HL-60/S4 treated with retinoic acid at 250 ng/mL for 4 days and 3 days (cell line): ENCODE measurements around the gene MPZL3.

Source experiments
- in situ Hi-C: fragments of 300-500 bp; cut with MboI; formaldehyde crosslinking; loops from 2 replicates; pipeline ENCODE4 v1.7.0; 2022; ENCODE audit warnings: low sequenced_read_pairs

The MPZL3 gene

DNA sequence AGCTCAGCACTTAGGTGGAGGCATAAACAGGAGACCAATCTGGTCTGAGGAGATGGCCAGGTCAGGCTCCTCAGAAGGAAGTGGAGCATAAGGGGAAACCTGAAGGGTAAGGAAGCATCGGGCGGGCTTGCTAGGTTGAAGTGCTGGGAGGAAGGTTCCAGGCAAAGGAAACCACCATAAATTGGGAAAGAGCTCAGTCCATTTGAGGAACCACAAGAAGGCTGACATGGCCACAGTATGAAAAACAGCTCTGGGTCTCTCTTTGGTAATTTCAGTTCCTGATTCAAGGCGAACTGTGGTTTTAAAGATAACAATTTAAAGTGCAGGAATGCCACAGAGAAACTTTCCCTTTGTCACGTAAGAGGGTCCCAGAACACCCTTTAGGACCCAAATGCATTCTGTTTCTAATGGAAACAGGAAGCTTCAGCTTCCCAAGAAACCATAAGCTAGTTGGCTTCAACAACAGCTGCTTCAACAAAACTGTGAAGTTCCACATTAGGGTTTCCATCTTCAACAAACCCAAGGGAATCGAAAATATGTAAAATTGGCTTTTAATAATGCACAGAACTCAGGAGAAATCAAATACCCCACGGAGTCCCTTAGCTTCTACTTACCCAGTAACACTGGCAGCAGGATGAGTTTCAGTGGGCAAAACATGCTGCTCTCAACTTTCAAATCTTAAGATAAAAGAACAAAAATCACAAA is 37.8 kb downstream of the MPZL3 start:
- in situ Hi-C loops: no loop called here

DNA sequence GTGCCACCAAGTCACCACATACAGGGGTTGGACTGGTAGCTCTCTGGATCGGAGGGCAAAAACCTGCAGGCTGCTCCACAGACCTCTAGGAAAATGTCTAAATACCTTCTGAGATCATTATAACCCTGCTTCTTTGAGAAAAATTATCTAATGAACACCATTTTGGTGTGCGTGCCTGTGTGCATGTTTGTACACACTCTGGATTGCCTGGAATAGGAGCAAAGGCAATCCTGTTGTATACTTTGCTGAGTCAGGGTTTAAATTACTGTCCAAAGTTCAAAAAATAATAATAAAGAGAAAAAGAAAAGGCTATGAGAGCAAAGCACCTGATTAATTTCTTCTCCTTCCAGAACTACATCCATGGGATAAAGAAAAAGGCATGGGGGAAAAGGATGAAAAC is 38.4 kb downstream of the MPZL3 start:
- in situ Hi-C loops: no loop called here

DNA sequence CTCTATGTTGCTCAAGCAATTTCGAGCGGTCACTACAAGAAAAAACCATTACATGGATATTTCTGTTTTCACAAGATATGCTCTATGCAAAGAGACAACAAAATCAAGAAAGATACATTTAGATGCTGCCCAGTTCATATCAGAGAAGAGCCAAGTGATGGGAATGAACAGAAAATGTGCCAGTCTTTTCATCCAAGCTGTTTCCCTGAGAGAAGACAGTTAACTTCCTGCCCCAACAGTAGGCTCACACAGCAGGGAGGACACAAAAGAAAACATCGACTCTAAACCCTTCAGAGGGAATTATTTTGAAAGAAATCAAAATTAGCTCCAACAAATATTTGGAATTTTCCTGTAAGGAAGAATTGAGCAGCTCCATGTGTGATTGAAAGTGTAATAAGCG is 39.0 kb downstream of the MPZL3 start:
- in situ Hi-C loops: no loop called here

DNA sequence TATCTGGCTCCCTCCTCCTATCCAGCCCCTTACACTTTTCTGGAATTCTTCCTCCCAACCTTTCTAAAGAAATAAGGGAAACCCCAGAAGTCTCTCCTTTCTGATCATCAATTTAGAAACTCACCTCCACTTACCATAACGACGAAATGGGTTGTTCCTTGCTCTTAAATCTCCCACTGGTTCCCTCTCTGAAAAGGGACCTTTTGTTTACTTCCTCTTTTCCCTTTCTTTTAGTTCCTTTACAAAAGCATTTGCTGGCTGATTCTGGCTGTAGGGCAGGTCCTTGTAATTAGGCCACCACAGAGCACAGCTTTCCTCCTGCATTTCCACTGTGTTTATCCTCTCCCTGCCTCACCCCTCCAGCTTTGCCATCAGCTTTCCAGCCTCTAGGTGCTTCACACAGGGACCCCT is 39.4 kb downstream of the MPZL3 start:
- in situ Hi-C loops: no loop called here

DNA sequence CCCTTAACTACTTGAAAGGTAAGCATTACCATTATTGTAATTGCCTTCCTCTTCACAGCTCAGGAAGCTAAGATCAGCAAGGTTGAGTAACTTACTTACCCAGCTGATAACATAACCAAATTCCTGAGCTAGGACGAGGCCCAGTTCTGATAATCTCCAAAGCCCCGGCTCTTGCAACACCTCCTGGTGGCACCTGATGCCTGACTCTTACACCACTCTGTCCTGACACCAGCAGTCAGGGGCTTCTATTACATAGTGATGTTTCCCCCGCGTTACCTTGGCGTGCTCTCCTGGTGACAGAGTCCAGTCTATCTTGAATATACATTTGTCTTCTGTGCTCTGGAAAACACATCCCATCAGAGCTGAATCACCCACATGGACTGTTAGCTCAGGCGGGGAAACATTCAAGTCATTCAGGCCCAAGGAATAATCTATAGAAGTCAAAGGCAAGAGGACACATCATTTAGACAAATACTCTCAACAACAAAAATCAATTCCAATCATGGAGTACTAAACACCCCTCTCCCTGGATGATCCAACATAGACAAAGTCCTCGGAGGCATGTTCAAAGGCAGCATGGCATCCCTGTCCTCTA is 39.9 kb downstream of the MPZL3 start:
- in situ Hi-C loops: no loop called here

DNA sequence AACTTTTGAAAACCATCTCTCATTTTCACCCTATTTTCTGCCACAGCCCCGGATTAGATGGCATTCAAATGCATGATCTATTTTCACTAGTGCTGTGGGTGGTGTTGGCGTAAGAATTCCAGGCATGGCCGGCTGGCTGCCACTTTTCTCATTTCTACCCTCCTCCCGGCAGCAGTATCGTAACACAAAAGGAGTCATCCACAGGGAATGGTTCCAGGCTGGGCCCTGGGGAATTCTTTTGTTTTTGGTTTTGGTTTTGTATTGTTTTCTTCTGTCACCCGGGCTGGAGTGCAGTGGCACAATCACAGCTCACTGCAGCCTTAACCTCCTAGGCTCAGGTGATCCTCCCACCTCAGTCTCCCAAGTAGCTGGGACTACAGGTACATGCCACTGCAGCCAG is 41.2 kb downstream of the MPZL3 start:
- in situ Hi-C loops: no loop called here

DNA sequence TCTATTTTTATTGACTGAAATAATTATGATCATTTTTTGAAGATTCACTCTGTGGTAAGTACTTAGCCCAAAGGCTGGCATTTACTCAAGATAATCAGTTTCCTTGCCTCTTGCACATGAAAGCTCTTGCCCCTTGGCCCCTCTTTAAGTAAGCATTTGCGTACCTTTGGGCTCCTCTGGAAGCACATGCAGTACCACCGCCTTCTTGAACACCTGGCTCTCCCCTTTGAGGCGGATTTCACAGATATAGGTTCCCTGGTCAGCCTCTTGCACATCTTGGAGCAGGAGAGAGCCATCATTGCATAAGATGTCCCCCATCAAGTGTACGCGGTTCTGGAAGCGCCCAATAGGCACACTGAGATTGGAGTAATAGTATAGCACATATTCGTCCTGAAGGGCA is 41.8 kb downstream of the MPZL3 start:
- in situ Hi-C loops: no loop called here

DNA sequence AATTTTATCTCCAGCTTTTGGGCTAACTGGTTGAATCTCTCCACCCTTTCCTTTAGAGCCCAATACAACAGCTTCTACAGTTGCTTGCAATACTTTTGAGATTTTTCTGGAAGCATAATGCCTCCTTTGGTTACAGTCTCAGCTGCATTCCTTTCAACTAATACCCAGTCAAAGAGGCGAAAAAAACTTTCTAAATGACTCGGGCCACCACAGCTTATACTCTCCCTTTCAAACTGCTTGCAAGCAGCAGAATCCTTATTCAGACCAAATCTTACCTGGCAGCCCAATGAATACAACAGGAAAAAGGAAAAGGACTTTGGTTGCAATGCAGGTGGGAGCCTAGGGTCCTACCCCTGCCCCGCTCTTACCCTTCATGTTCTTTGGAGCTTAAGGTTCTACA is 43.1 kb downstream of the MPZL3 start:
- in situ Hi-C loops: loop anchor here (10.0 kb wide), 1 partner anchor 146 kb away; the partner anchor contains the start of gene UBE4A

DNA sequence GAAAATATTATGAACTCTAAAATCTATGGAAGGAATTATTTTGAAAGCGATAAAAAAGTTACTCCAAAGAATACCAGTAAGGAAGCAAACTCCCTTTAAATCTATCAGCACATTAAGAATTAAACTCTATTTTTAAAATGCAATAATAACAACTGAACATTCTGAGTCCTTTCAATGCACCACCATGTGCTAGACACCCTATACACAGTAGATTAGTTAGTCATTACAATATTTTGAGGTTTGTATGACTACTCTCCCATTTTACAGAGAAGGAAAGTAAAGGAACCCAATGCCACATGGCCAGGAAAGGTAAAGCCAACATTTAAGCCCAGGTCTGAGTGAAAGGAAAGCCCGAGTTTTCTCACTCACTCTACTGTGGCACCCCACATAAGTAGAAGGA is 45.1 kb downstream of the MPZL3 start:
- in situ Hi-C loops: loop anchor here (10.0 kb wide), 1 partner anchor 148 kb away; the partner anchor contains the start of gene UBE4A

DNA sequence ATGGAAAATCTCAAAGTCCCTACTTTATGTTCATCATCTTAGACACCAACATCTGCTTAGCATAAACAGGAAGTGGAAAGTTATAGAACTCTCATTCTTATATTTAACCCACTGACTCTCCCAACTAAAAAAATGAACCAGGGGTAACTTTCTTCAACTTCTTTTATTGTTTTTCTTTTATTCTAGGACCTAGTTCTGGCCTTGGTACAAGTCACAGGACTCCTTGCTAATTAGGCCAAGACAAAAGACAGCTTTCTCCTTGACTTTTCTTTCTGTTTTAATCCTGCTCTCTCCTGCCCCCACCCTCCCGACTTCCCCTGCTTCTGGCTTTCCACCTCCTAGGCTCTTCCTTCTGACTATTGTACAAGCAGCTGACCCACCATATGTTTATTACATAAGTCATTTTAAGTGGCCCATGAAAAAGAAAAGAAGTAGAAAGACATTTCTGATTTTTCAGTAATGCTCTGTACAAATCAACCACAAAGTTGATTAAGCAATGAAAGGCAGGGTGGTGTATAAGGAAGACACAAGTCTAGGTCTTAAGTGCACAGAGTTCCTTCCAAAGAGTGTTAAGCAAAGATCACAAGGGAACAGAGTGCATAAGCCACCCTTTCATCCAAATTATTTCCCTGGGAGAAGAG is 45.7 kb downstream of the MPZL3 start:
- in situ Hi-C loops: loop anchor here (10.0 kb wide), 1 partner anchor 148 kb away; the partner anchor contains the start of gene UBE4A

DNA sequence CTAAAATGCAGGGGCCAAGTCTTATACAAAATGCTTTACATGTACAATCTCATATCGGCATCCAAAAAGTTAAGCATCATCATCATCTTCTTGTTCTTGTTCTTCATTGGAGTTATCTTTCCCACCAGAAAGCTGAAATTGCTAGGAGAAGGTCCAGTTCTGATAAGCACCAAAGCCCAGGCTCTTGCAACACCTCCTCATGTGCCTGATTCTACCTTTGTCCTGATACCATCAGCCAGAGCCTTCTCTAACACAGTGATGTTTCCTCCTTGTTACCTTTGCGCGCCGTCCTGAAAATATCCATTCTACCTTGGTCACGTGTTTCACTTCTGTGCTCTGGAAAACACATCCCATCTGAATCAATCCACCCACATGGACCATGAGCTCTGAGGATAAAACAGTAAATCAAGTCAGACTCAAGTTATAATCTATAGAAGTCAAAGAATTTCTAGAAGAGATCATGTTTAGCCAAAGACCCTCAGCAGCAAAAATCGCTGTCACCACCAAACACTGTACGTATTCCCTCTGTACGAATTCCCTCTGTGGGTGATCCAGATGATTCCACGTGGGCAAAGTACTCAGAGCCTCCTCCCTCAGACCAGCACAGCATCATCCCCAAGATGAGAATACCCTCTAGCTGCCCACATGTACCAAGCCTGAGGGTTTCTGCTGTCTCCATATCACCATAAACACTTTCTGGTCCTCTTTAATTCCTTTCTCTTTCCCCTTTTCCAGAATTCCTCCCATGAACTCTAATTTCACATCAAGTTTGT is 46.4 kb downstream of the MPZL3 start:
- in situ Hi-C loops: loop anchor here (10.0 kb wide), 1 partner anchor 149 kb away; the partner anchor contains the start of gene UBE4A

DNA sequence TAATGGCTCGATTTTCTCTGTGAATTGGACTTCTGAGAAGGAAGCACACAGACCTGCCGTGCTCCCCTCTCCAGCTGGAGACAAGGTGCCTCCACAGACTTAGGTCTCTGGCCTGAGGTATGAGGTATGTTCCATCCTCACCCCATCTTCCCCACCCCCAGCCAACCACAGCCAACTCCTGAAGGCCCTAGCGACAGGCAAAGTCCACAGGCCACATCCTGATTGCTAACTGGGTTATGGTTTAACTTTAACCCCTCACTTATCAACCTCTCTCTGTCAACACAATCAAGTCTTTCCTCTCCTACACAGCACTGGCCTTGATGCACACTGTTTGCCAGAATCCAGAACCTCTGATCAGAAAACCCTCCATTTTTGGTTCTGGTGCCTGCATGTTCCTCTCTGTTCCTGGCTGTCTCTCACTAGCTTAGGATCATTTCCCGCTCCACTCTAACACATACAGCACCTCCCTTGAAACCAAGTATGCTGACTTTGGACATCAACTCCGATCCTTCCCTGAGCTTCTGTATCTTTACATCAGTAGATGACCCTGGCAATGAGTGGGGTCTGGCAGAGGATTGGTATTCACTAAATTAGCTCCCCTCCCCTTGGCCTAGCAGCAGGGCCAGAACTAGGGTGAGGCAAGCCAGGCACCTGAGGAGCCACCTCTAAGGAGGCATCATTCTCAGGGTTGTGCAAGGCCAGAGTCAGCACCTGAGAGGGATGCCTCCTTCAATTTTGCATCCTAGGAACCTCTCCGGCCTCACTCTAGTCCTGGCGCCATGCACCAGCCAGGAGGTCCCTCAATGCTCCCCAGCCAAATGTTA is 49.4 kb downstream of the MPZL3 start:
- in situ Hi-C loops: loop anchor here (10.0 kb wide), 1 partner anchor 152 kb away; the partner anchor contains the start of gene UBE4A

DNA sequence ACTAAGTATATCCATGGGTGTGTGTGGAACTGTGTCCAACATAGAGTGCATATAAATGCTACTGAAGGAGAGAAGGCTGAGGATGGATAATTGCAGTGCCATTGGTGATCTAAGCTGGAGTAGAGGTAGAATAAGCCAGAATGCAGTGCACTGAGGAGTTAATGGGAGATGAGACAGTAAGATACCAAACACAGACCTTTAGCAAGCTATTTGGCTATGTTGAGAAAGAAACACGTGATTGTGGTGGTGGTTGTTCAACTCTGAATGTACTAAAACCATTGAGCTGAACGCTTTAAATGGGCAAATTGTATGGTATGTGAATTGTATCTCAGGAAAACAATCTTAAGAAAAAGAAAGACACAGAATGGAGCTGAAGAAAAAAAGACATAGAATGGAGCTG is 50.2 kb downstream of the MPZL3 start:
- in situ Hi-C loops: loop anchor here (10.0 kb wide), 1 partner anchor 153 kb away; the partner anchor contains the start of gene UBE4A

DNA sequence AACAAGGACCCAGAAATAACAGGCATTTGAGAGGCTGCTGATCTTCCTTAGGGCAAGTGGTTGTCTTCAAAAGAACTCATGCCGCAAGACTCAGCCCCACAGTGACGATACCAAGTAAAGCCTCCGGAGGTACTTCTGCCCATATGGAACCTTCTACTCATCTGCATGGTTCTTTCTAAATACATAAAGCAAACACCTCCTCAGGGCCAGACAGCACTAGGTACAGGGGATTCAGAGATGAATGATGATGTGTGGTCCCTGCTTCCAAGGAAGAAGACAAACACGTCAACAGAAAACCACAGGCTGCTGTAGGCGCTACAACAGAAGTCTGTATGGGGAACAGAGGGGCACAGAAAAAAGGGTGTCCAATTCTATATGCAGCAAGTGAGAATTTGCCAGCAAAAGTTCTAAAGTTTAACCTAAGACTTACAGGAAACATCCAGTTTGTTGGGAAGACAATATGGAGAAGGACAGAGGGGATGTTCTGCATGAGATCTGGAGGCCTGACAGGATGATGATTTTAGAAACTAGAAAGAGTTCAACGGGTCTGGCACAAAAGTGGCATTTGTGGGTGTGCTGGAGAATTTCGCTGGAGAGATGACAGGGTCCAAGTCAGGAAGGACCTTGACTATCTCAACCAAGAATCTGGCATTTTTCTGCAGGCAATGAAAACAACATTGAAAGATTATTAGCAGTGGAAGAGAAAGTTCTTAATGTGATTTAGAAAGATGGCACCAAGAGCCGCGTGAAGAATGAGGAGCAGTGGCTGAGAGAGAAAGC is 51.1 kb downstream of the MPZL3 start:
- in situ Hi-C loops: loop anchor here (10.0 kb wide), 1 partner anchor 154 kb away; the partner anchor contains the start of gene UBE4A

DNA sequence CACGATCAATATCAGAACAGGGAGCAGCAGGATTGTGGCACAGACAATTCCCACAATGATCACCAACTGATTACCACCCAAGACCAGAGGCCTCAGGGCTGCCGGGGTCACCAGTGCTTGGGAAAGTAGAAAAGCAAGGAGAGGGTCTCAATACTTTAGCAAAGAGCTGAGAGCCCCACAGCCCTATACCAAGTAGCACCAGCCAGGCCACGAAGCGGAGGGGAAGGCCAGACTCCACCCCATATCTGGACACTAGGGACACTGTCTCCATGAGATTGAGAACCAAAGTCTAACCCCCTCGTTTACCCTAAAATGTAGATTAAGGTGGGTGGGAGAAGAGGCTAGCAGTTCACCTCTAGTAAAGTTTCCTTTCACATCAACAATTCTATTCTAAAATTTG is 51.7 kb downstream of the MPZL3 start:
- in situ Hi-C loops: loop anchor here (10.0 kb wide), 1 partner anchor 154 kb away; the partner anchor contains the start of gene UBE4A

DNA sequence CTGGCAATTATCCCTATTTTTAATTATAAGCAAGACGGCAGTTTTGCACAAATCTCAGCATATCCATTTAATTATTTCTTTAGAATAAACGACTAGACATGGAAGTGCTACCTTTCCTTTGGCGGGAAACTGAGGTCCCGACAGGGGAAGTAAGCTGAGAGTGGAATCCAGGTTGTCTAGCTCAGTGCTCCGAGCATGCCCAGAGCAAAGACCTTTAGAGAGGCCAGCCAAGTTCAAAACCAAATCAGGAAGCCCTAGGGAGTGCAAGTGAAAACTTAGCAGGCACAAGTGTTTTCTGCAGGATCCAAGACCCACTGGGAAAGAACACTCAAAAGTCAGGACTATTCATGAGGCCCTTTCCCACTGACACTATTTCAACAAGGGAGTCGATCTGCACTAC is 53.0 kb downstream of the MPZL3 start:
- in situ Hi-C loops: loop anchor here (10.0 to 25.0 kb wide), 2 partner anchors 86 to 288 kb away; no protein-coding TSS in a partner anchor

DNA sequence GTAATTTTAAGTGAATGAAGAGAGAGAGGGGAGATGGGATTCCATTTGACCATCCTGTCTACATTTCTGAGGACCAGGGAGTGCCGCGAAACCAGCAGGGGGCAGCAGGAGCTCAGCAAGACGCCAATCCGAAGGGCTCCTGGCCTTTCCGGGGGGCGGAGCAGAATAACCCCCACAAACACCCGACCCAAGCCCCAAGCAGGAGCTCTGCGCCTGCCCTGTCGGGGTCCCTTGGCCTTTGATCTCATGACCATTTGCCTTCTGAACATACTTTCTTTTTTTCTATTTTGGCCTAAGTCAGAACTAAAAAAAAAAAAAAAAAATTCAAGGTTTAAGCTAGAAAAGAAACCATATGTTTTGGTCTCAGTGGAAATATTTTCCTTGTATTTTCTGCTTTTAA is 53.8 kb downstream of the MPZL3 start:
- in situ Hi-C loops: loop anchor here (10.0 to 25.0 kb wide), 2 partner anchors 86 to 289 kb away; no protein-coding TSS in a partner anchor

DNA sequence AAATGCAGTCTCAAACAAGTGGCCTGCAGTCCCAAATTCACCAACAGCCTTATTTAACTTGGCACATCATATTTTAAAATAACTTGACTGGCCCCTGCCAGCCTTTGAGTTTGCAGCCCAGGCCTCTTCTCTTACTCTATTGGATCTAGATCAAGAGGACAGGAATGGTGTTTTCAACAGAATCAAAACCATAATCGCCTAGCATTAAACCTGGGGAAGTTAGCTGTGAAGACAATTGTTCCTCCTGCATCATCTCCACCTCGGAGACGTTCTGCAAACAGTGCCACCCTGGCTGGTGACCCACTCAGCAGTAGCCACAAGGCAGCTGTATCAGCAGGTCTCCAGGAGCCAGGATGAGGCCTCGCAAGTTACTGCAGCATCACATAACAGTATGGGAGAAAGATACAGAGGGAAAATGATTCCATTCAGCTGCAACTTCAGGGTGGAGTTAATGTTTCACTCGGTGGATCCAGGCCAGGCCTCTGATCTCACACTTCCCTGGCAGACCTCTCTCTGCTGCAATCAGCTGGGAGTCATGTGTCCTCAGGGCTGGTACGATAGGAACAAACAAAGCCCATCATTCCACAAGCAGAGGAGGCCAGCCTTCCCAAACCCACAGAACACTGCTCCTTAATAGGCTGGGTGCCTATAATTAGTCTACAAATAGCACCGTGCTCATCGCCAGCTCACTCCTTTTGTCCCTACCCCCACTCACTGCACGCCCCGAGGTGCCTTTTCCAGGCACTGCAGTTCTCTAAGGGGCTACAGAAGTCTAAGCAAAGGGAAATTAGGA is 57.1 kb downstream of the MPZL3 start:
- in situ Hi-C loops: loop anchor here (10.0 to 25.0 kb wide), 2 partner anchors 90 to 292 kb away; no protein-coding TSS in a partner anchor
